Thyroid gland (tissue), 4 donors: Measurements from ENCODE around the gene TLR8. TPM values are rescaled to one million over a fixed set of nuclear protein-coding genes. Genes with fewer than 3 reads are reported as not detected.
"Not testable (repeated sequence)": the region's sequence is repeated elsewhere in the genome, so short reads cannot be mapped to it uniquely, and the experiment has no call there.

ENCODE experiments used
- DNase-seq, 2 donors: peaks; one replicate each; pipeline ENCODE4 v3.0.0-alpha.2; 2019
- H3K27ac ChIP-seq, 3 donors: fragments of 200-600 bp; sonication (generic); 1 replicate in 2 of 3; 2 replicates in 1 of 3; pipeline ENCODE4 v1.5.1; 2016 to 2019; ENCODE audit warnings: mild to moderate bottlenecking in 1 of 3, moderate library complexity in 1 of 3
- H3K27me3 ChIP-seq: fragments of 200-600 bp; sonication (generic); one replicate; pipeline ENCODE4 v1.5.1; 2019
- H3K36me3 ChIP-seq, 2 donors: fragments of 200-600 bp; sonication (generic); one replicate each; pipeline ENCODE4 v1.5.1; 2016 to 2019
- H3K4me1 ChIP-seq, 2 donors: fragments of 200-600 bp; sonication (generic); one replicate each; pipeline ENCODE4 v1.5.1; 2017 to 2019
- H3K4me3 ChIP-seq, 3 donors: fragments of 200-600 bp; sonication (generic); replicated peaks in 1 of 3; 1 replicate in 2 of 3; 2 replicates in 1 of 3; pipeline ENCODE4 v1.5.1; 2016; ENCODE audit warnings: mild to moderate bottlenecking in 1 of 3
- H3K9me3 ChIP-seq: fragments of 200-600 bp; sonication (generic); one replicate; pipeline ENCODE4 v1.5.1; 2017
- CTCF ChIP-seq, 6 experiments: fragments of 200-600 bp in 3 of 6; fragments of 450-650 bp in 3 of 6; sonication (generic) in 3 of 6; IDR thresholded peaks; one replicate each; pipeline ENCODE4 v1.5.1; 2016 to 2019; ENCODE audit warnings: antibody characterized with exemption in 6 of 6, mild to moderate bottlenecking in 2 of 6, inconsistent platforms in 1 of 6, moderate library complexity in 1 of 6
- POLR2A ChIP-seq, 2 donors: fragments of 450-650 bp; IDR thresholded peaks; one replicate each; pipeline ENCODE4 v1.6.1; 2017; ENCODE audit warnings: antibody characterized with exemption in 2 of 2, mild to moderate bottlenecking in 2 of 2, moderate library complexity in 1 of 2
- WGBS, 2 donors: methylation state at CpG; one replicate each; pipeline ENCODE4 v1.1.5; 2017; 5-methylcytosine and 5-hydroxymethylcytosine counted together
- intact Hi-C: fragments of 100-400 bp; cut with DNase I; formaldehyde crosslinking; loops from one replicate; pipeline ENCODE4 v1.15.1; 2023
- total RNA-seq, 4 donors: library from RNA; depleted of rRNA; stranded (reverse); fragments of >200 nt; gene quantifications; one replicate each; pipeline ENCODE4 v1.2.3, GENCODE V29; 2016

The TLR8 gene
- total RNA-seq, 4 donors from 2014 or later: 0.45 to 1.7 (median 0.62) TPM

DNA sequence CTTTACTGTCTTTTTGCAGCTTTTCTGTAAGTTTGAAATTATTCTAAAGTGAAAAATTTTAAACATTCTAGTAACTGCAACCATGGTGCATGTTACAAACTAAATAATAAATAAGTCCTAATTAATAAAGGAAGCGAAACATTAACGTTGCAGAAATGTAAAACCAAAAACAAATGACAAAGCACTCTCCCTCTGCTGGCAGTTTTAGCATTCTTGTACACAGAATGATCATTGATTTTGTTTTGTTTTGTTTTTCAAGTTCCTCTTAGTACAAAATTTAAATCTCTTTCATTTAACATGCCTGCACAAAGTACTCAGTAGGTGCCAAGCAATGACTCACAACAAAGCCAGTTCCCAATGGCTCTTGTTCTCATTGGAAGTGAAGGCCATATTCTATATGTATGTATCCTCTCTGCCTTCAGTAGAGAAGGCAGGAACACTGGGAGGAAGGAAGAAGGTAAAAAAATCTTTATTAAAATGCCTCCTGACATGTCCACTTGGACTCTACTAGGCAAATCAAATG, 54.8 kb downstream of the TLR8 start:
- Histone ChIP-seq H3K4me3 (no peak overlapping the region), H3K9me3 (no peaks in the 10 kb centered on the region), H3K4me1 (peaks cover 0 to 6% of the 10 kb centered on the region in 2 donors), H3K36me3 (no peaks in the 10 kb centered on the region), H3K27me3 (no peaks in the 10 kb centered on the region), H3K27ac (no peak overlapping the region)
- 82 to 83% methylated on average over 2 of the region's 2 CpGs for WGBS, 2 donors
- TF ChIP-seq CTCF (IDR thresholded peaks at IDR 0.05) (no peak), POLR2A (IDR thresholded peaks at IDR 0.05) (no peak)
- DNase-seq: no peak
- intact Hi-C loops: no loop called here

- 92 to 93% methylated on average over 4 of the region's 4 CpGs for WGBS, 2 donors
- H3K36me3 ChIP-seq: no peaks in the 10 kb centered on the region
- no peaks in the 10 kb centered on the region for H3K27me3 ChIP-seq
- no peak overlapping the region for H3K27ac ChIP-seq
- H3K4me3 ChIP-seq: no peak overlapping the region
- no peaks in the 10 kb centered on the region for H3K9me3 ChIP-seq
- DNase-seq: no peak
- no peaks in the 10 kb centered on the region for H3K4me1 ChIP-seq
- TF ChIP-seq POLR2A (IDR thresholded peaks at IDR 0.05) (no peak), CTCF (IDR thresholded peaks at IDR 0.05) (no peak)
- intact Hi-C loops: no loop called here
Measured at GRCh38 chrX:12962041-12962504, 55.7 kb downstream of the TLR8 start.

- H3K27me3 ChIP-seq, H3K36me3 ChIP-seq, intact Hi-C loops, H3K4me3 ChIP-seq, H3K4me1 ChIP-seq, DNase-seq, H3K27ac ChIP-seq, H3K9me3 ChIP-seq: not testable (repeated sequence)
- no CpG with 5 or more reads among the region's 52 CpGs for WGBS, 2 donors
Measured at GRCh38 chrX:12963210-12963850, 56.9 kb downstream of the TLR8 start.

GRCh38 chrX:12965131-12965940, 58.9 kb downstream of the TLR8 start:
- DNase-seq: no peak
- intact Hi-C loops: no loop called here
- Histone ChIP-seq H3K4me1 (no peaks in the 10 kb centered on the region), H3K27ac (no peak overlapping the region), H3K4me3 (no peak overlapping the region), H3K27me3 (no peaks in the 10 kb centered on the region), H3K36me3 (no peaks in the 10 kb centered on the region), H3K9me3 (no peaks in the 10 kb centered on the region)
- WGBS, 2 donors: 88 to 91% methylated on average over 6 of the region's 6 CpGs
- TF ChIP-seq POLR2A (IDR thresholded peaks at IDR 0.05) (no peak), CTCF (IDR thresholded peaks at IDR 0.05) (no peak)

- Histone ChIP-seq H3K4me3 (no peak overlapping the region), H3K4me1 (no peaks in the 10 kb centered on the region), H3K36me3 (no peaks in the 10 kb centered on the region), H3K27ac (no peak overlapping the region), H3K9me3 (no peaks in the 10 kb centered on the region), H3K27me3 (no peaks in the 10 kb centered on the region)
- WGBS, 2 donors: 92% methylated on average over 1 of the region's 1 CpG
- no peak for TF ChIP-seq CTCF (IDR thresholded peaks at IDR 0.05)
- no peak for TF ChIP-seq POLR2A (IDR thresholded peaks at IDR 0.05)
- DNase-seq: no peak
- intact Hi-C loops: no loop called here
Measured at GRCh38 chrX:12966151-12966550, 59.7 kb downstream of the TLR8 start.
